H1 (cell line): ENCODE data around the gene SESN3. TPM values are rescaled to one million over a fixed set of nuclear protein-coding genes. Genes with fewer than 3 reads are reported as not detected.

Experiments used
- CTCF ChIA-PET: fragments of 300-600 bp; sonication (Branson Sonifier 250); formaldehyde crosslinking; loops from one replicate; lab custom pipeline; 2021; ENCODE audit not compliant: partially characterized antibody; lab: Charles Lee
- POLR2A ChIA-PET: fragments of 300-600 bp; sonication (Branson Sonifier 250); formaldehyde crosslinking; loops from one replicate; lab custom pipeline; 2021; ENCODE audit warnings: inconsistent platforms; ENCODE audit not compliant: partially characterized antibody; lab: Charles Lee
- DNase-seq, 2 experiments: peaks; one replicate each; pipeline versions ENCODE4 v3.0.0 to v3.0.0-alpha.2; 2010 to 2022; ENCODE audit warnings: low spot score in 2 of 2, low read depth in 1 of 2, mixed read lengths in 1 of 2
- FAIRE-seq: peaks from 2 replicates; lab custom pipeline; 2011; peaks lifted over from hg19 to GRCh38; lab: Jason Lieb, UNC
- H2AFZ ChIP-seq: 2 replicates; pipeline ENCODE4 v1.8.1; 2012; ENCODE audit warnings: low read length, inconsistent platforms
- H2AK5ac ChIP-seq: 2 replicates; pipeline ENCODE4 v1.6.1; 2013; ENCODE audit warnings: low read depth, low read length
- H2BK120ac ChIP-seq: replicated peaks from 2 replicates; pipeline ENCODE3; 2013; ENCODE audit warnings: low read depth, low read length, inconsistent platforms
- H2BK12ac ChIP-seq: 2 replicates; pipeline ENCODE4 v1.6.1; 2013; ENCODE audit warnings: low read depth, low read length
- H2BK15ac ChIP-seq: 2 replicates; pipeline ENCODE4 v1.6.1; 2013; ENCODE audit warnings: low read length
- H2BK20ac ChIP-seq: 2 replicates; pipeline ENCODE4 v1.6.1; 2013; ENCODE audit warnings: low read length
- H2BK5ac ChIP-seq: 2 replicates; pipeline ENCODE4 v1.6.1; 2013; ENCODE audit warnings: low read depth, low read length
- H3K14ac ChIP-seq: 2 replicates; pipeline ENCODE4 v1.6.1; 2013; ENCODE audit warnings: inconsistent platforms; ENCODE audit not compliant: insufficient read length
- H3K18ac ChIP-seq: 2 replicates; pipeline ENCODE4 v1.6.1; 2013; ENCODE audit warnings: low read length; ENCODE audit errors: extremely low read depth
- H3K23ac ChIP-seq: 2 replicates; pipeline ENCODE4 v1.6.1; 2013; ENCODE audit warnings: inconsistent platforms; ENCODE audit not compliant: insufficient read length
- H3K23me2 ChIP-seq: 2 replicates; pipeline ENCODE4 v1.6.1; 2013; ENCODE audit warnings: low read depth, low read length
- H3K27ac ChIP-seq: 2 replicates; pipeline ENCODE4 v1.6.1; 2011; ENCODE audit warnings: low read depth, low read length, inconsistent platforms
- H3K27me3 ChIP-seq, 4 experiments: replicated peaks in 1 of 4; 1 replicate in 1 of 4; 2 replicates in 3 of 4; pipeline versions ENCODE4 v1.6.1 to v1.8.1; 2011 to 2013; ENCODE audit warnings: low read length in 3 of 4, mild to moderate bottlenecking in 3 of 4, inconsistent platforms in 2 of 4, mixed read lengths in 2 of 4, moderate library complexity in 1 of 4; ENCODE audit not compliant: control insufficient read depth in 3 of 4, insufficient read depth in 3 of 4; ENCODE audit errors: extremely low read depth in 1 of 4
- H3K36me3 ChIP-seq, 4 experiments: 2 replicates each; pipeline versions ENCODE4 v1.6.1 to v1.8.1; 2011 to 2013; ENCODE audit warnings: mild to moderate bottlenecking in 4 of 4, low read length in 3 of 4, moderate library complexity in 2 of 4, control low read depth in 1 of 4, inconsistent platforms in 1 of 4; ENCODE audit not compliant: insufficient read depth in 4 of 4, control insufficient read depth in 2 of 4
- H3K4ac ChIP-seq: replicated peaks from 2 replicates; pipeline ENCODE3; 2013; ENCODE audit warnings: low read length, low read depth, mixed read lengths, inconsistent platforms; ENCODE audit not compliant: insufficient read length
- H3K4me1 ChIP-seq, 4 experiments: replicated peaks in 1 of 4; 1 replicate in 1 of 4; 2 replicates in 3 of 4; pipeline versions ENCODE4 v1.6.1 to v1.8.1; 2011 to 2013; ENCODE audit warnings: low read length in 3 of 4, inconsistent platforms in 2 of 4, mixed read lengths in 1 of 4; ENCODE audit not compliant: insufficient read depth in 4 of 4, control insufficient read depth in 3 of 4
- H3K4me2 ChIP-seq, 2 experiments: 2 replicates each; pipeline versions ENCODE4 v1.6.1 to v1.8.1; 2011 to 2013; ENCODE audit warnings: low read depth in 2 of 2, low read length in 2 of 2, control low read depth in 1 of 2, inconsistent platforms in 1 of 2, mild to moderate bottlenecking in 1 of 2; ENCODE audit not compliant: insufficient read depth in 1 of 2
- H3K4me3 ChIP-seq, 4 experiments: fragments of 200-600, 300-600 bp in 1 of 4; sonication (generic), shearing (Covaris generic), sonication (Bioruptor Twin) in 1 of 4; 2 replicates each; pipeline versions ENCODE4 v1.5.1 to v1.8.1; 2011 to 2016; ENCODE audit warnings: low read length in 4 of 4, low read depth in 3 of 4, control low read depth in 2 of 4, inconsistent platforms in 2 of 4, mild to moderate bottlenecking in 2 of 4, mixed read lengths in 1 of 4, moderate library complexity in 1 of 4; ENCODE audit not compliant: insufficient read depth in 2 of 4; ENCODE audit errors: extremely low read depth in 1 of 4
- H3K56ac ChIP-seq: replicated peaks from 2 replicates; pipeline ENCODE3; 2013; ENCODE audit warnings: low read depth, mild to moderate bottlenecking, mixed read lengths, low read length, inconsistent platforms; ENCODE audit not compliant: insufficient read length
- H3K79me1 ChIP-seq: 2 replicates; pipeline ENCODE4 v1.6.1; 2013; ENCODE audit warnings: low read depth, low read length, control low read depth
- H3K79me2 ChIP-seq, 2 experiments: 2 replicates each; pipeline versions ENCODE4 v1.6.1 to v1.8.1; 2012 to 2013; ENCODE audit warnings: low read length in 2 of 2, mild to moderate bottlenecking in 2 of 2, inconsistent platforms in 1 of 2; ENCODE audit not compliant: insufficient read depth in 2 of 2, control insufficient read depth in 1 of 2
- H3K9ac ChIP-seq, 4 experiments: replicated peaks in 1 of 4; 1 replicate in 1 of 4; 2 replicates in 3 of 4; pipeline versions ENCODE4 v1.6.1 to v1.8.1; 2011 to 2013; ENCODE audit warnings: low read depth in 3 of 4, low read length in 3 of 4, control low read depth in 2 of 4, mild to moderate bottlenecking in 2 of 4, moderate library complexity in 2 of 4, inconsistent platforms in 1 of 4; ENCODE audit errors: extremely low read depth in 1 of 4
- H3K9me3 ChIP-seq, 2 experiments: 2 replicates each; pipeline versions ENCODE4 v1.6.1 to v1.8.1; 2012 to 2013; ENCODE audit warnings: mild to moderate bottlenecking in 2 of 2, moderate library complexity in 2 of 2, control low read depth in 1 of 2, inconsistent platforms in 1 of 2, low read depth in 1 of 2, low read length in 1 of 2, mixed read lengths in 1 of 2; ENCODE audit not compliant: insufficient read depth in 2 of 2
- H4K20me1 ChIP-seq, 2 experiments: replicated peaks in 1 of 2; 2 replicates each; pipeline versions ENCODE3 to v1.8.1; 2011 to 2013; ENCODE audit warnings: inconsistent platforms in 2 of 2, low read length in 2 of 2, mild to moderate bottlenecking in 1 of 2; ENCODE audit not compliant: insufficient read depth in 2 of 2, control insufficient read depth in 1 of 2
- H4K5ac ChIP-seq: 2 replicates; pipeline ENCODE4 v1.6.1; 2013; ENCODE audit warnings: low read length, low read depth, mixed read lengths, inconsistent platforms; ENCODE audit not compliant: insufficient read length
- H4K8ac ChIP-seq: 2 replicates; pipeline ENCODE4 v1.8.0; 2013; ENCODE audit warnings: mild to moderate bottlenecking, moderate library complexity, low read length, inconsistent platforms; ENCODE audit not compliant: insufficient read depth; ENCODE audit errors: extremely low read depth
- H4K91ac ChIP-seq: replicated peaks from 2 replicates; pipeline ENCODE3; 2013; ENCODE audit warnings: low read length, mixed read lengths, inconsistent platforms; ENCODE audit not compliant: insufficient read length
- CREB1 ChIP-seq: IDR thresholded peaks from 2 replicates; pipeline ENCODE4 v1.6.1; 2012; ENCODE audit warnings: inconsistent platforms
- SIN3A ChIP-seq, 2 experiments: IDR thresholded peaks in 1 of 2; conservative IDR thresholded peaks in 1 of 2; 2 replicates each; pipeline ENCODE4 v1.6.1; 2011 to 2012; ENCODE audit warnings: low read length in 2 of 2, improper control_type of control experiment in 1 of 2, low read depth in 1 of 2, mild to moderate bottlenecking in 1 of 2
- WGBS, 2 experiments: shearing (Covaris generic) in 1 of 2; methylation state at CpG; one replicate each; pipeline versions ENCODE4 v1.1.6 to v1.1.7; 2013 to 2015; ENCODE audit warnings: low lambda C conversion rate in 2 of 2, mixed read lengths in 2 of 2, inconsistent platforms in 1 of 2, low coverage in 1 of 2, missing lambda C conversion rate in 1 of 2; ENCODE audit not compliant: insufficient replicate concordance in 2 of 2, insufficient coverage in 1 of 2, insufficient read length in 1 of 2; ENCODE audit errors: extremely low coverage in 1 of 2, missing lambda C conversion rate in 1 of 2; 5-methylcytosine and 5-hydroxymethylcytosine counted together
- polyA plus RNA-seq, 7 experiments: library from polyadenylated mRNA; depleted of rRNA in 3 of 7; stranded (reverse) in 5 of 7; unstranded in 2 of 7; fragments of >200 nt in 5 of 7; fragments of 200-250 nt in 2 of 7; gene quantifications; 1 replicate in 5 of 7; 2 replicates in 1 of 7; 4 replicates in 1 of 7; pipeline versions ENCODE4 v1.2.1 to v1.2.3, GENCODE V29; 2011 to 2013; ENCODE audit warnings: missing spikeins in 2 of 7, mixed read lengths in 2 of 7
- total RNA-seq: library from RNA; stranded (reverse); fragmentation: NEBNext Ultra II Directional; extraction: Animal tissue kit (Norgen Biotek cat#: 25700); gene quantifications from 2 replicates; pipeline ENCODE4 v1.2.1, GENCODE V29; 2021

Gene SESN3
- total and polyA plus RNA-seq, 2 of the 8 experiments (the other 6 are each of a cell fraction or from before 2014, with no cell fraction given) = 10.2 to 31.1 TPM

DNA sequence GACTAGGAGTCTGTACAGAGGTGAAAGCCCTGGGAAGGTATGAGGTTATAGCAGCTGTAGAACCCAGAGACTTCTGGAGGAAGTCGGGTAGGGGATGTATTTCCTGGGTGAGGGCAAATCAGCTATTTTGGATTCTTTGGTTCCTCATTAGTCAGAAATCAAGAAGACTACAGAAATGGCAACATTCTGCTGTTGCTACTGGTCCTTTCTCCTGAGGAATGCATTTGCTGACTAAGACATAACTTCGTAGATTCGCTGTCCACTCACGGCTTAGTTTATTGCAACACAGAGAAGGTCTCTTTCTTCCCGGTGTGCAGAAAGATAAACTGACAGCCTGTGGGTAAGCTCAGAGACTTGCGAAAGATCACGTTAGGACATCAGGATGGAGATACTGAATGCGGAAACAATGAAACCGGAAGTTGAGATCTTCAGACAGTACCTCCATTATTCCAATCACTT lies 25.3 kb upstream of the SESN3 start:
- Histone ChIP-seq H3K23me2 (no peaks in the 10 kb centered on the region; the same call in 1 of the 2 replicates), H3K56ac (no peak overlapping the region), H3K9me3 (no peaks in the 10 kb centered on the region), H3K79me1 (no peaks in the 10 kb centered on the region), H3K36me3 (no peaks in the 10 kb centered on the region), H4K5ac (no peak overlapping the region), H3K27me3 (no peaks in the 10 kb centered on the region), H2AK5ac (no peak overlapping the region), H2BK120ac (peak overlapping the region; percentile 78), H3K79me2 (no peaks in the 10 kb centered on the region), H3K4ac (no peak overlapping the region), H3K4me2 (peak overlapping the region in 1 of 2 experiments; percentile 79; a peak in 2 of 4 replicates), H3K9ac (no peak overlapping the region), H2AFZ (no peak overlapping the region; the same call in 1 of the 2 replicates), H3K23ac (no peak overlapping the region), H4K20me1 (no peaks in the 10 kb centered on the region), H2BK12ac (peak overlapping the region; percentile 39; the same call in 1 of the 2 replicates), H3K4me3 (peak overlapping the region in 1 of 4 experiments; percentile 9; a peak in 1 of 8 replicates), H2BK20ac (0 out of 2 replicates have a peak overlapping the region, but pooled peaks have one; percentile 26), H3K4me1 (peaks cover 15 to 36% (median 25%) of the 10 kb centered on the region in 4 experiments), H2BK15ac (no peak overlapping the region), H4K91ac (peak overlapping the region; percentile 45), H3K18ac (peak overlapping the region; percentile 66; the same call in 1 of the 2 replicates), H4K8ac (no peak overlapping the region), H3K27ac (no peak overlapping the region), H2BK5ac (peak overlapping the region; percentile 21; the same call in 1 of the 2 replicates), H3K14ac (no peak overlapping the region)
- CTCF ChIA-PET = interaction anchor here (1.1 to 1.6 kb wide), 3 partner anchors 8 to 105 kb away, joined by 3 to 4 read pairs (median 3); no protein-coding TSS in a partner anchor
- POLR2A ChIA-PET = interaction anchor here (1.0 kb wide), 1 partner anchor 11 kb away, joined by 5 read pairs; no protein-coding TSS in a partner anchor
- peak; percentile 28 for FAIRE-seq
- 90% methylated on average over 9 of the region's 9 CpGs; no CpG with 5 or more reads in 1 of the 2 experiments for WGBS, 2 experiments
- no peak for DNase-seq
- TF ChIP-seq SIN3A (conservative IDR thresholded peaks at IDR 0.05 in 1 of 2, IDR thresholded peaks at IDR 0.05 in 1 of 2; ENCODE audit: low read depth in 1 of 2, low read length in 2 of 2) = no peak
- TF ChIP-seq CREB1 = no peak
